ENCODE results near the gene VSIG2. TPM values are rescaled to one million over a fixed set of nuclear protein-coding genes. Genes with fewer than 3 reads are reported as not detected.
A peak's percentile ranks its signal among the peaks of the same experiment; 100 is the strongest.

Gene VSIG2
- total and polyA plus RNA-seq, 2 donors (not counting 1 experiment from before 2014, with no cell fraction given) = not detected

GRCh38 chr11:124796312-124796711 is 44.3 kb upstream of the VSIG2 start:
- Histone ChIP-seq H3K27me3 (ENCODE audit: control insufficient read depth, insufficient read depth, low read length) (no peaks in the 10 kb centered on the region), H3K4me1 (ENCODE audit: control insufficient read depth, extremely low read depth, insufficient read depth, low read length) (peaks cover 8% of the 10 kb centered on the region), H4K20me1 (ENCODE audit: control insufficient read depth, extremely low read depth, insufficient read depth, low read length) (peaks cover 1% of the 10 kb centered on the region), H3K79me2 (ENCODE audit: control insufficient read depth, insufficient read depth, low read length) (peaks cover 77% of the 10 kb centered on the region), H3K27ac (ENCODE audit: insufficient read depth, low read length) (no peak overlapping the region), H3K4me2 (ENCODE audit: extremely low read depth, insufficient read depth, low read length) (no peak overlapping the region), H3K9ac (ENCODE audit: insufficient read depth, low read length) (no peak overlapping the region), H2AFZ (ENCODE audit: low read length) (no peak overlapping the region), H3K36me3 (ENCODE audit: control insufficient read depth, insufficient read depth, low read length) (no peaks in the 10 kb centered on the region), H3K4me3 (replicated peaks in 1 of 4; ENCODE audit: control extremely low read depth in 1 of 4, insufficient read depth in 1 of 4, low read depth in 3 of 4, low read length in 4 of 4) (no peak overlapping the region), H3K9me3 (ENCODE audit: control insufficient read depth, insufficient read depth, low read depth, low read length) (no peaks in the 10 kb centered on the region)
- no peak for TF ChIP-seq CTCF (conservative IDR thresholded peaks at IDR 0.05 in 1 of 2, IDR thresholded peaks at IDR 0.05 in 1 of 2; ENCODE audit: low read depth in 1 of 2, low read length in 2 of 2)
- no peak for TF ChIP-seq EZH2 (IDR thresholded peaks at IDR 0.05; ENCODE audit: low read length, missing control alignments)
- DNase-seq (ENCODE audit: low read depth in 2 of 2) = no peak

GRCh38 chr11:124793466-124794278 is 41.6 kb upstream of the VSIG2 start:
- no peak overlapping the region for H3K4me2 ChIP-seq (ENCODE audit: extremely low read depth, insufficient read depth, low read length)
- H3K79me2 ChIP-seq (ENCODE audit: control insufficient read depth, insufficient read depth, low read length) = peaks cover 75% of the 10 kb centered on the region
- DNase-seq (ENCODE audit: low read depth in 2 of 2) = peak; percentile 35 to 62
- no peaks in the 10 kb centered on the region for H3K27me3 ChIP-seq (ENCODE audit: control insufficient read depth, insufficient read depth, low read length)
- H3K9ac ChIP-seq (ENCODE audit: insufficient read depth, low read length) = no peak overlapping the region
- H3K4me3 ChIP-seq (replicated peaks in 1 of 4; ENCODE audit: control extremely low read depth in 1 of 4, insufficient read depth in 1 of 4, low read depth in 3 of 4, low read length in 4 of 4) = no peak overlapping the region
- H3K9me3 ChIP-seq (ENCODE audit: control insufficient read depth, insufficient read depth, low read depth, low read length) = no peaks in the 10 kb centered on the region
- H3K36me3 ChIP-seq (ENCODE audit: control insufficient read depth, insufficient read depth, low read length) = no peaks in the 10 kb centered on the region
- H2AFZ ChIP-seq (ENCODE audit: low read length) = no peak overlapping the region
- peaks cover 3% of the 10 kb centered on the region for H3K4me1 ChIP-seq (ENCODE audit: control insufficient read depth, extremely low read depth, insufficient read depth, low read length)
- H4K20me1 ChIP-seq (ENCODE audit: control insufficient read depth, extremely low read depth, insufficient read depth, low read length) = peaks cover 1% of the 10 kb centered on the region
- no peak for TF ChIP-seq EZH2 (IDR thresholded peaks at IDR 0.05; ENCODE audit: low read length, missing control alignments)
- TF ChIP-seq CTCF (conservative IDR thresholded peaks at IDR 0.05 in 1 of 2, IDR thresholded peaks at IDR 0.05 in 1 of 2; ENCODE audit: low read depth in 1 of 2, low read length in 2 of 2) = peak; percentile 61 to 80
- H3K27ac ChIP-seq (ENCODE audit: insufficient read depth, low read length) = no peak overlapping the region

- H4K20me1 ChIP-seq (ENCODE audit: control insufficient read depth, extremely low read depth, insufficient read depth, low read length) = peaks cover 1% of the 10 kb centered on the region
- DNase-seq (ENCODE audit: low read depth in 2 of 2) = peak in 1 of 2 donors; percentile 40
These were observed 39.7 kb upstream of the VSIG2 start for GRCh38 chr11:124791626-124792341.

More at GRCh38 chr11:124791626-124792341, 39.7 kb upstream of the VSIG2 start:
- H3K27me3 ChIP-seq (ENCODE audit: control insufficient read depth, insufficient read depth, low read length) = no peaks in the 10 kb centered on the region
- no peak overlapping the region for H3K9ac ChIP-seq (ENCODE audit: insufficient read depth, low read length)
- peaks cover 3% of the 10 kb centered on the region for H3K4me1 ChIP-seq (ENCODE audit: control insufficient read depth, extremely low read depth, insufficient read depth, low read length)
- no peak overlapping the region for H2AFZ ChIP-seq (ENCODE audit: low read length)
- no peak overlapping the region for H3K4me2 ChIP-seq (ENCODE audit: extremely low read depth, insufficient read depth, low read length)
- H3K4me3 ChIP-seq (replicated peaks in 1 of 4; ENCODE audit: control extremely low read depth in 1 of 4, insufficient read depth in 1 of 4, low read depth in 3 of 4, low read length in 4 of 4) = no peak overlapping the region
- H3K79me2 ChIP-seq (ENCODE audit: control insufficient read depth, insufficient read depth, low read length) = peaks cover 61% of the 10 kb centered on the region
- H3K36me3 ChIP-seq (ENCODE audit: control insufficient read depth, insufficient read depth, low read length) = no peaks in the 10 kb centered on the region
- no peak overlapping the region for H3K27ac ChIP-seq (ENCODE audit: insufficient read depth, low read length)
- no peaks in the 10 kb centered on the region for H3K9me3 ChIP-seq (ENCODE audit: control insufficient read depth, insufficient read depth, low read depth, low read length)
- TF ChIP-seq EZH2 (IDR thresholded peaks at IDR 0.05; ENCODE audit: low read length, missing control alignments) = no peak
- TF ChIP-seq CTCF (conservative IDR thresholded peaks at IDR 0.05 in 1 of 2, IDR thresholded peaks at IDR 0.05 in 1 of 2; ENCODE audit: low read depth in 1 of 2, low read length in 2 of 2) = no peak

All from fibroblast of lung (primary cell).